SK-N-MC (cell line): ENCODE measurements around the gene GABBR2.

ENCODE experiments used
- EZH2 ChIP-seq: fragments of 200-600 bp; sonication (generic); IDR thresholded peaks from one replicate; pipeline ENCODE4 v1.6.1; 2017; ENCODE audit warnings: antibody characterized with exemption
- FOXP2 ChIP-seq: optimal IDR thresholded peaks from 2 replicates; pipeline ENCODE3; 2011; ENCODE audit warnings: mild to moderate bottlenecking, moderate library complexity; ENCODE audit not compliant: insufficient read depth; ENCODE audit errors: extremely low read length, control extremely low read depth
- POLR2AphosphoS5 ChIP-seq: IDR thresholded peaks from 2 replicates; pipeline ENCODE4 v1.6.1; 2012; ENCODE audit warnings: mild to moderate bottlenecking, low read depth, low read length, borderline replicate concordance

GRCh38 chr9:98610211-98610610 lies 98.5 kb downstream of the GABBR2 start:
- TF ChIP-seq POLR2AphosphoS5 (no peak), EZH2 (no peak), FOXP2 (no peak)
